NCI-H2227 treated with DMSO at 0.1 percent for 48 hours (cell line): Measurements from ENCODE around the gene HPDL.

Source experiments
- DNase-seq: peaks from one replicate; lab custom pipeline; 2025; lab: John Stamatoyannopoulos, UW

Gene HPDL

DNA sequence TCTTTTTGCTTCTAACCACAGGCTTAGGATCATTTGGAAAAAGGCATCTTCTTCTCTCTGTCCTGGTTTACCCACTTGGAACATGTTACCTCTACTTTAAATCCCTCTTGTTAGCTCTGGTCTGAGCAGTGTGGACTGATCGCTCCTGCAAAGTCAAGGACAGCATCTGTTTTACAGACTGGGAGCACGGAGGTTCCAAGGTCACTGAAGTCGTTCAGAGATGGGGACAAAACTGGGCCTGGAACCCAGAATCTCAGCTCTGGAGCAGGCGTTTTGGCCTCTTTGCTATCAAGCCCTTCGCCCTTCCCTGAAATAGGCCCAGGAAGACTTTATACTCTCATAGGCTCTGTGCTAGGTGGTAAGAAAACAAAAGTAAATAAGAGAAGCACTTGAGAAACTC, 24.8 kb downstream of the HPDL start:
- DNase-seq = no peak

DNA sequence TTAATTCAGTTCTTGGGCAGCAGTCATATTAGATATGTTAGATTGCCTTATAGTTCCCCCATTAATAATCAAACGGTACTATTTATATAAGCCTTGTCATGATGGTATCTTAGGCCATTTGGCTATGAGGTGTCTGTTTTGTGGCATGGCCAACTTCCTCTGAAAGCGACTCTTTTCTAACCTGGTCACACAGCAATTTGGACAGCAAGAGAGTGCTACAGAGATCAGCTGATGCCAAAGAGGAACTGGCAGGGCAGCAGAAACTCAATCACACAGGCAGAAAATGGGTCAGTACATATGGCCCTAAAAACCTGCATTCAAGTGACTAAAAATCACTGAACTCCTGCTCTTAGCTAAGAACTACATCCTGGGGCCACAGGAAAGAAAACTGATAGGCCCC, 27.0 kb downstream of the HPDL start:
- DNase-seq = no peak

DNA sequence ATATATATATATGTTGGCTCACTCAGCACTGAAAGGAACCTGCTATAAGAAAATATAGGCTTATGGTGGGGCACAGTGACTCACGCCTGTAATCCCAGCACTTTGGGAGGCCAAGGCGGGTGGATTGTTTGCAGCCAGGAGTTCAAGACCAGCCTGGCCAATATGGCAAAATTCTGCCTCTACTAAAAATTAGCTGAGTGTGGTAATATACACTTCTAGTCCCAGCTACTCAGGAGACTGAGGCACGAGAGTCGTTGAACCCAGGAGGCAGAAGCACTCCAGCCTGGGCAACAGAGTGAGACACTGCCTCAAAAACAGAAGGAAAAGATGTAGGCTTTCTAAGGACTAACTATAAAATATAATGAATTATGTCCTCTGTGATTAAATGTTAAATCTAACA, 28.1 kb downstream of the HPDL start:
- no peak for DNase-seq

DNA sequence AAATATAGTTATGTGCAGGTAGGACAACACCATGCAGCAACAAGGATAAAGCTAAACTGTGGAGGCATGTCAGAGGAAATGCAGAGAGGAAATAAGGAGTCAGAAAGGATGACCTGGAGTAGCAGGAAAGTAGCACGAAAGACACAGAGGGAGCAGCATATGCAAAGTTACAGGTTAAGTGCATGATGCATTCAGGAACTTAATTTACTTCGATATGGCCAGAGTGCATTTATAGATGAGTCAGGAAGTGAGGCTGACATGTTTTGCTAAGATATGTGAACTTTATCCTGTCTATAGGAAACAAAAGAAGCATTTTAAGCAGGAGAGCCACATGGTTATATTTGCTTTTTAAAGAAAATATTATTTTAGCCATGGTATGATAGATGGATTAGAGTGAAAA, 29.0 kb downstream of the HPDL start:
- no peak for DNase-seq

DNA sequence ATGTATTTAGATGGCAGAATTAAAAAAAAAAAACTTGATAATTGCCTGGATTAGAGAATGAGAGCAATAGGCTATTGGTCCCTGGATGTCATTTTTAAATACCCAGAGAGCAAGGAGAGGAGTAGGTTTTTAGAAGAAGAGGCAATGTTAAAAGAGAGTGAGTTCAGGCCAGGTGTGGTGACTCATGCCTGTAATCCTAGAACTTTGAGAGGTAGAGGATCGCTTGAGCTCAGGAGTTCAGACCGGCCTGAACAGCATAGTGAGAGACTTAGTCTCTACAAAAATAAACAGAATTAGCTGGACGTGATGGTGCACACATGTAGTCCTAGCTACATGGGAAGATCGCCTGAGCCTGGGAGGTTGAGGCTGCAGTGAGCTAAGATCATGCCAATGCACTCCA, 29.5 kb downstream of the HPDL start:
- DNase-seq = no peak

DNA sequence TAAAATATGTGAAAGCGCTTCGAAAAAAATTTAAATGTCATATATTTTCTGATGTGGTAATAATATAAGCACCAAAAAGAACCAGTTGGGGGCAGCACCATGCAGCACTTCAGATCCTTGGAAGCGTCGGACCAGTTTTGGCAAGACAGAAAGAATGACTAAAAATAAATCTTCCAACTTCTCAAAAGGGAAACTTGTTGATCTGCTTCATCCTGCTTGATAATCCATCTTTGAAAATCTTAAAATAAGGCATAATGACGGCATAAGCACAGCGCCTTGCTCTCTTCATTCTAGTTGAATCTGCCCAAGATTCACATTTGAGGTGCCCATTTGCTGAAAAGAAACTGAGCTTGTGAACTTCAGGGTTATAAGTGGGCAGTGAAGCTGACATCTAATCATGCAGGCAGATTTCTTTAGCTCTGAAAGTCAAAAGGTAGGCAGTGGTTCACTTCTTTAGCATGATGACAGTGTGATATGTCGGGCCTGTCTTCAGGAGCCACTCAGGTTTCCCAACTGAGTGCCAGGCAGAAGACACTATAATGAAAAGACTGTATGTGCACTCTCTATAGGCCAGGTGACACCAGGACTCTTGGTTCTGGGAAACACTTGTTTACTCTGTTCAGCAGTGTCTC, 33.3 kb downstream of the HPDL start:
- DNase-seq = peak; percentile 33

DNA sequence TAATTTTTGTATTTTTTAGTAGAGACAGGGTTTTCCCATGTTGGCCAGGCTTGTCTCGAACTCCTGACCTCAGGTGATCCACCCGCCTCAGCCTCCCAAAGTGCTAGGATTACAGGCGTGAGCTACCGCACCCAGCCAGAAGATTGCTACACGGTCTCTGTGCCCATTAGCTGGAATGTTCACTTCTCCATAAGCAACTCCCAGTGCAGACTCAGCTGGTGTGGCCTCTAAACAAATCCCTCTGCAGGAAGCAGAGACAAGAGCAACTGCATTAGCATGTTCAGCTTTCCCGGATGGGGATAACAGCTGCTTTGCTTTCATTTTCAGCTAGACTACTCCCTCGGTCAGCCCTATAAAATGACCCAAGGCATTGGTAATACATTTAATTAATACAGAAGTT, 34.3 kb downstream of the HPDL start:
- DNase-seq = peak; percentile 39

DNA sequence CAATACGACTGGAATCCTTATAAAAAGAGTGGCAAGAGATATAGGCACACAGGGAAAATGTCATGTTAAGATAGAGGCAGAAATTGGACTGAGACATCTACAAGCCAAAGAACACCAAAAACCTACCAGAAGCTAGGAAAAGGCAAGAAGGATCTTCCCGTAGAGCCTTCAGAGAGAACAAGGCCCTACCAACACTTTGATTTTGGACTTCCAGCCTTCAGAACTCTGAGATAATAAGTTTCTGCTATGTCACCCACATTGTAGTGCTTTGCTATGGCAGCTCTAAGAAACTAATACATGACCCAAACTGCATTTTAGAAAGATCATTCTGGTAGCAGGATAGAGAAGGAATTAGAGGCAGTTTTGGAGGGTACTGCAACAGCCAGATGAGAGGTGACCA, 37.6 kb downstream of the HPDL start:
- no peak for DNase-seq

DNA sequence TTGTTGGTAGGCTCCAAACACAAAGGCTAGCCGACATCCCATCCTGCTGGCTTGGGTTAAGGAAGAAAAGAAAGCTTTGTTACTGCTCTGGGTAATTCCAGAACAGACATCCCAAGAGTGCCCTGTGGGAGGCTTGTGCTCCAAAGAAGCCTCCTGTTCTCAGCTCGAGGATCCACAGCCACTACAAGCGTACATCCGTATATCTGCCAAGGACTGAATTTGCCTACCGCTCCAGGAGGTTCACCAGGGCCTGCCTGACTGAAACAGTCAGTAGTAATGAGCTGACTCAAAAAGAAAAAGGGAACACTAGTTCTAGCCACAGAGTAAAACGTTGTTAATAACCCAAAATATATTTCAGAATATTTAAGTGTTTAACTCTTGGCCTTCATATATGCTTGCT, 38.4 kb downstream of the HPDL start:
- no peak for DNase-seq

DNA sequence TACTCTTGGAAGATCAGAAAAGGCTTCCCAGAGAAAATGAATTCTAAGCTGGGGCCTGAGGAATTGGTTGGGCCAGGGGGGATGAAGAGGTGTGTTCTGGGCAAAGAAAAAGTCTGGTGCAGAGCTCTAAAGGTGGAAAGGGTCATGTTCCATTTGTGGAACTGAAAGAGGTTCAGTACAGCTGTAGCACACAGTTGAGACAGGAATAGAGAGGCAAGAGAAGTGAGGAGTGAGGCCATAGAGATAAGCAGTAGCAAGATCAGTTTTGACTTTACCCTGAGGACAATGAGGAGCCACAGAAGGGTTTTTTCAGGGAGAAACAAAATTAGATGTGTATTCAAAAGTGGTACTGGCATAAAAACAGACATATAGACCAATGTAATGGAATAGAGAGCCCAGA, 43.9 kb downstream of the HPDL start:
- DNase-seq = no peak

DNA sequence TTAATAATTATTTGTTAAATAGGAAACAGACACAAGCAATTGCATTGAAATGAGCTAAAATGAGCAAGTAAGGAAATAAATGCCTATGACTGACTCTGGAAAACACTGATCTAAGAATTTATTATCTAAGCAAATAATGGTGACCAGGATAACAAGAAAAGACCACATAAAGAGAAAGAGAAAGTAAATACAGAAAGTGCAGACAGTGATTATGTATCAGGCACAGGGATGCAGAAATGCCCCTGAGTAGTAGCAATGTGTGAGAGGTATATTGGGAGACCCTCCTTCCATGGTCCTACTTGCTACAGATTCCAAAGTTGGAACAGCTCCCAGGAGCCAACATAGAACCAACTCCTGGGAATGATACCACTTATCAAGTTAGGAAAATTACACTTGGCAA, 46.9 kb downstream of the HPDL start:
- no peak for DNase-seq

DNA sequence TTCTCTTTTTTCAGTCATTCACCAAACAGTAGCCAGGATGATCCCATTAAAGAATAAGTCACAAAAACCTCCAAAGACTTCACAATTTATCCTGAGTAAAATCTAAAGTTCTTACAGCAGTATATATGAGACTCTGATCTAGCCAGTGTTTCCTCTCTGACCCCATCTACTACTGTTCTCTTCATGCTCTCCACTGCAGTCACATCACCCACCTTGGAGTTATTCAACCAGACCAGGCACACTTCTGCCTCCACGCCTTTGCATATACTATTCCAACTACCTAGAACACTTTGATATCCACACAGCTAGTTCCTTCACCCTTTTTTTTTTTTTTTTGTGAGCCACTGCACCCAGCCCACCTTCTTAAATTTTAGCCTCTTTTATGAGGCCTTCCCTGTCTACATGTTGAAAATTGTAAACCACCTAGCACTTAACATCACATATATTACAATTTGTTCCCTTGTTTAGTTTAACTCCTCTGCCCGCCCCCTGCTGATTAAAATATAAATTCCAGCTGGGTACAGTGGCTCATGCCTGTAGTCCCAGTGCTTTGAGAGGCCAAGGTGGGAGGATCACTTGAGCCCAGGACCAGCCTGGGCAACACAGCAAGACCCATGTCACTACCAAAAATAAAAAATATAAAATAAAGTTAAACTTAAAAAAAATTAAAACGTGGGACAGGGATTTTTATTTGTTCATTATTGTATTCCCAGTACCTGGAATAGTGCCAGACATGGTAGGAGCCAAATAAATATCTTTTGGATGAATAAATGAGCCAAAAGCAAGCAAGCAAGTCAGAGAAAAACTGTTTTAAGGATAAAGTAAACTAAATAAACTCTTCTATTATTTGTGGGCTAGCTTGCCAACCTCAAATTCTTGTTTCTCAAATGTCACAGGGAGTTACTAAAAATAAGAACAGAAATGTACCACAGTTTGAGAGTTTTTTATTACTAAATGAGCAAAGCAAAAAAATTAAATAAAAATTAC, 48.7 kb downstream of the HPDL start:
- no peak for DNase-seq

DNA sequence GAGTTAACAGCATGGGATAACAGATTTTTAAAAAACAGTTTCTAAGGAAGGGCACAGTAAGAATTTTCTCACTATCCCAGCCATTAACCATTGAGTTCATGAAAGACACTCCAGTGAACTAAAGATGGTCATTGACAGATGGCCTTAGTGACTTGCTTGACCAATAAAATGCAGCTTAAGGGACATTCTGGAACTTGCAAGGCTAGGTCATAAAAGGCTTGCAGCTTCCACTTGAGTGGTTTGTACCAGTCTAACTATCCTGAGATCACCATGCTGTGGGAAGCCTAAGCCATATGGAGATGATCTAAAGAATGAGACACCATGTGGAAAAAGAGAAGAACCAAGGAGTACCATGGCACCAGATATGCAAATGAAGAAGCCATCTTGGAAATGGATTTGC, 51.5 kb downstream of the HPDL start:
- DNase-seq = no peak
